ENCODE data around the gene KCNQ1OT1.

The KCNQ1OT1 gene

GRCh38 chr11:2699531-2700414 is at the start of gene KCNQ1OT1:
Gene KCNQ1OT1, minus strand, starts transcription at chr11:2699994.
- peak; percentile 78 for DNase-seq (ENCODE audit: low read depth)

GRCh38 chr11:2748814-2749554 is 49.2 kb upstream of the KCNQ1OT1 start:
- DNase-seq (ENCODE audit: low read depth) = no peak

GRCh38 chr11:2748061-2748813 is 48.4 kb upstream of the KCNQ1OT1 start:
- no peak for DNase-seq (ENCODE audit: low read depth)

GRCh38 chr11:2747248-2748027 is 47.6 kb upstream of the KCNQ1OT1 start:
- DNase-seq (ENCODE audit: low read depth) = no peak

- no peak for DNase-seq (ENCODE audit: low read depth)
These were observed 46.8 kb upstream of the KCNQ1OT1 start for GRCh38 chr11:2746401-2747247.

- DNase-seq (ENCODE audit: low read depth) = no peak
These were observed 45.7 kb upstream of the KCNQ1OT1 start for GRCh38 chr11:2745511-2745910.

- no peak for DNase-seq (ENCODE audit: low read depth)
These were observed 44.4 kb upstream of the KCNQ1OT1 start for GRCh38 chr11:2744166-2744565.

GRCh38 chr11:2743427-2744110 is 43.8 kb upstream of the KCNQ1OT1 start:
- DNase-seq (ENCODE audit: low read depth) = no peak

GRCh38 chr11:2742611-2743426 is 43.0 kb upstream of the KCNQ1OT1 start:
- no peak for DNase-seq (ENCODE audit: low read depth)

- DNase-seq (ENCODE audit: low read depth) = no peak
These were observed 42.4 kb upstream of the KCNQ1OT1 start for GRCh38 chr11:2742201-2742600.

- no peak for DNase-seq (ENCODE audit: low read depth)
These were observed 41.8 kb upstream of the KCNQ1OT1 start for GRCh38 chr11:2741377-2742131.

- no peak for DNase-seq (ENCODE audit: low read depth)
These were observed 41.2 kb upstream of the KCNQ1OT1 start for GRCh38 chr11:2741006-2741376.

GRCh38 chr11:2740275-2740940 is 40.6 kb upstream of the KCNQ1OT1 start:
- no peak for DNase-seq (ENCODE audit: low read depth)

- no peak for DNase-seq (ENCODE audit: low read depth)
These were observed 39.9 kb upstream of the KCNQ1OT1 start for GRCh38 chr11:2739531-2740274.

GRCh38 chr11:2738551-2739431 is 39.0 kb upstream of the KCNQ1OT1 start:
- DNase-seq (ENCODE audit: low read depth) = no peak

- DNase-seq (ENCODE audit: low read depth) = no peak
These were observed 38.1 kb upstream of the KCNQ1OT1 start for GRCh38 chr11:2737866-2738265.
